ENCODE measurements around the gene HSDL1.

GRCh38 chr16:84086341-84086740, 58.6 kb downstream of the HSDL1 start:
- TF ChIP-seq CTCF (IDR thresholded peaks at IDR 0.05) (no peak), POLR2A (IDR thresholded peaks at IDR 0.05; ENCODE audit: low read length) (no peak), REST (IDR thresholded peaks at IDR 0.05) (no peak), CEBPB (IDR thresholded peaks at IDR 0.05) (no peak), MAX (IDR thresholded peaks at IDR 0.05) (no peak), ESRRA (IDR thresholded peaks at IDR 0.05; ENCODE audit: borderline replicate concordance, low read length) (no peak), MAFK (IDR thresholded peaks at IDR 0.05; ENCODE audit: partially characterized antibody) (no peak), EP300 (IDR thresholded peaks at IDR 0.05) (no peak)
